Fibroblast of mammary gland (primary cell): ENCODE data around the gene ZC3HAV1.
A peak's percentile ranks its signal among the peaks of the same experiment; 100 is the strongest.
"Not testable (repeated sequence)": the region's sequence is repeated elsewhere in the genome, so short reads cannot be mapped to it uniquely, and the experiment has no call there.

Experiments used
- DNase-seq: peaks from one replicate; pipeline ENCODE4 v3.0.0-alpha.2; 2010; ENCODE audit warnings: low read depth
- H3K4me3 ChIP-seq: 2 replicates; pipeline ENCODE4 v1.5.1; 2011; ENCODE audit warnings: low read depth, mild to moderate bottlenecking, low read length, moderate library complexity; ENCODE audit not compliant: control insufficient read depth
- CTCF ChIP-seq: conservative IDR thresholded peaks from 2 replicates; pipeline ENCODE4 v1.5.1; 2011; ENCODE audit warnings: low read depth, low read length, inconsistent platforms; ENCODE audit not compliant: control insufficient read depth, insufficient read depth

ZC3HAV1 gene

GRCh38 chr7:139059905-139060304 is 49.6 kb downstream of the ZC3HAV1 start:
- DNase-seq: no peak
- H3K4me3 ChIP-seq: no peak overlapping the region
- TF ChIP-seq CTCF: no peak

GRCh38 chr7:139058943-139059342 is 50.6 kb downstream of the ZC3HAV1 start:
- no peak overlapping the region for H3K4me3 ChIP-seq
- peak; percentile 82 for DNase-seq
- TF ChIP-seq CTCF: no peak

- no peak for TF ChIP-seq CTCF
- no peak overlapping the region for H3K4me3 ChIP-seq
- DNase-seq: peak; percentile 12
These were observed 53.8 kb downstream of the ZC3HAV1 start for GRCh38 chr7:139055674-139056073.

GRCh38 chr7:139054656-139055055 is 54.9 kb downstream of the ZC3HAV1 start:
- H3K4me3 ChIP-seq, DNase-seq: not testable (repeated sequence)

- H3K4me3 ChIP-seq: no peak overlapping the region
- TF ChIP-seq CTCF: no peak
- peak; percentile 36 for DNase-seq
These were observed 55.4 kb downstream of the ZC3HAV1 start for GRCh38 chr7:139054101-139054500.

GRCh38 chr7:139051655-139052054 is 57.9 kb downstream of the ZC3HAV1 start:
- no peak overlapping the region for H3K4me3 ChIP-seq
- DNase-seq: no peak
- TF ChIP-seq CTCF: no peak

GRCh38 chr7:139049936-139050335 is 59.6 kb downstream of the ZC3HAV1 start:
- no peak for DNase-seq
- no peak for TF ChIP-seq CTCF
- H3K4me3 ChIP-seq: no peak overlapping the region
